Measurements from ENCODE around the gene DSCAML1.

DSCAML1 gene

DNA sequence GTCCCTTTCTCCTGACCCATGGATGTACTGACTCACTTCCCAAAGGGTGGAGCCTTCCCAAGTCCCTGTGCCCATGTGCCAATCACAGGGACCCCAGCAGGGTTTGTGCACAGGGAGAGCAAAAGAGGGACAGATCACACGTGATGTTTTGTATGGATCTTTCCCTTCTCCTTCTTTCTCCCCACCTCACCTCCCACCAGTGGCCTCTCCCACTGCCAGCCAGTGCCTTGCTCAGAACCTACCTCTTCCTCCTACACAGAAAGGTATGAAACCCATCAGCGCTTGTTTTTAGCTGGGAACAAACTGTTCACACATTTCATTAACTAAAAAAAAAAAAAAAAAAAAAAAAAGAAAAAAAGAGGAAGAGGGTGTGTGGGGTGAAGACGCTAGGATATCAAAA, 112.9 kb downstream of the DSCAML1 start:
- DNase-seq (ENCODE audit: extremely low read depth, low read depth), result no peak
- TF ChIP-seq, protein P1, sequence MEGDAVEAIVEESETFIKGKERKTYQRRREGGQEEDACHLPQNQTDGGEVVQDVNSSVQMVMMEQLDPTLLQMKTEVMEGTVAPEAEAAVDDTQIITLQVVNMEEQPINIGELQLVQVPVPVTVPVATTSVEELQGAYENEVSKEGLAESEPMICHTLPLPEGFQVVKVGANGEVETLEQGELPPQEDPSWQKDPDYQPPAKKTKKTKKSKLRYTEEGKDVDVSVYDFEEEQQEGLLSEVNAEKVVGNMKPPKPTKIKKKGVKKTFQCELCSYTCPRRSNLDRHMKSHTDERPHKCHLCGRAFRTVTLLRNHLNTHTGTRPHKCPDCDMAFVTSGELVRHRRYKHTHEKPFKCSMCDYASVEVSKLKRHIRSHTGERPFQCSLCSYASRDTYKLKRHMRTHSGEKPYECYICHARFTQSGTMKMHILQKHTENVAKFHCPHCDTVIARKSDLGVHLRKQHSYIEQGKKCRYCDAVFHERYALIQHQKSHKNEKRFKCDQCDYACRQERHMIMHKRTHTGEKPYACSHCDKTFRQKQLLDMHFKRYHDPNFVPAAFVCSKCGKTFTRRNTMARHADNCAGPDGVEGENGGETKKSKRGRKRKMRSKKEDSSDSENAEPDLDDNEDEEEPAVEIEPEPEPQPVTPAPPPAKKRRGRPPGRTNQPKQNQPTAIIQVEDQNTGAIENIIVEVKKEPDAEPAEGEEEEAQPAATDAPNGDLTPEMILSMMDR (IDR thresholded peaks at IDR 0.05; ENCODE audit: low read depth, low read length, missing control alignments), result no peak
- no peak overlapping the region for H3K4me3 ChIP-seq (replicated peaks; ENCODE audit: low read depth, low read length)

DNA sequence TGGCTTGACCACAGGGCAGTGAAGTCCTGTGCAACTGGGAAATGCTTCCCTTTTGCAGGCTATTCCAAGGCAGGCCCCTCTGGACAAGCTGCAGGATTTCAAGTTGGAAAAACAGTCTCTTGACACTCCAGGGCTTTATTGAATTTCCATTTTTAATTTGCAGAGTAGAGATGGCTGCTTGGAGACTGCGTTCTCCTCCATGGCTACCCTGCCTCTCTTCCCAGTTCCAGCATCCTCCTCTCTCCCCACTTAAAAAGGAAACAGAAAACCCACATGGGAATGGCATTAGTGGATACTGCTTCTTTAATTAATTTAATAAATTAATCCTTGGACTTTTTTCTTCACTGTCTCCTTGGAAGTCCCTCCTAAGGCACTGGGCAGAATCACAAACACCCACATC, 115.6 kb downstream of the DSCAML1 start:
- TF ChIP-seq, protein P1 (IDR thresholded peaks at IDR 0.05; ENCODE audit: low read depth, low read length, missing control alignments), result no peak
- no peak for DNase-seq (ENCODE audit: extremely low read depth, low read depth)
- H3K4me3 ChIP-seq (replicated peaks; ENCODE audit: low read depth, low read length), result no peak overlapping the region

DNA sequence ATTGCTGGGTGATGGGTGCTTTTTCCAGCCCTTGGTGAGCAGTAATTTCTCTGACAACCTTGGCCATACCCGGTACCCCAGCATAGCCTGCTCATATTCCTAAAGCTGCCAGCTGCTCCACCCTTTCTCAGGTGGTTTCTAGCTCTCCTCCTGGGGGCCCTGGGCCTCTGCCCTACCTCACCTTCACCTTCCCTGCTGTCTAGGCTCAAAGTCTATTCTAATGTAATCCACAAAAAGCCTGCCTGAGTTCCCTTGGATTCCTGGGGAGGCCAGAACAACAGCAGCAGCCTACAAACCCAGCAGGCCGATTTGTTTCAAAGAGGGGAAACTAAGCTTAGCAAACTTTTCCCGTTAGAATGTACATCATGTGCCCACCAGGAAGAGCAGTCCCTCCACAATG, 117.6 kb downstream of the DSCAML1 start:
- H3K4me3 ChIP-seq (replicated peaks; ENCODE audit: low read depth, low read length), result no peak overlapping the region
- DNase-seq (ENCODE audit: extremely low read depth, low read depth), result no peak
- TF ChIP-seq, protein P1 (IDR thresholded peaks at IDR 0.05; ENCODE audit: low read depth, low read length, missing control alignments), result no peak

DNA sequence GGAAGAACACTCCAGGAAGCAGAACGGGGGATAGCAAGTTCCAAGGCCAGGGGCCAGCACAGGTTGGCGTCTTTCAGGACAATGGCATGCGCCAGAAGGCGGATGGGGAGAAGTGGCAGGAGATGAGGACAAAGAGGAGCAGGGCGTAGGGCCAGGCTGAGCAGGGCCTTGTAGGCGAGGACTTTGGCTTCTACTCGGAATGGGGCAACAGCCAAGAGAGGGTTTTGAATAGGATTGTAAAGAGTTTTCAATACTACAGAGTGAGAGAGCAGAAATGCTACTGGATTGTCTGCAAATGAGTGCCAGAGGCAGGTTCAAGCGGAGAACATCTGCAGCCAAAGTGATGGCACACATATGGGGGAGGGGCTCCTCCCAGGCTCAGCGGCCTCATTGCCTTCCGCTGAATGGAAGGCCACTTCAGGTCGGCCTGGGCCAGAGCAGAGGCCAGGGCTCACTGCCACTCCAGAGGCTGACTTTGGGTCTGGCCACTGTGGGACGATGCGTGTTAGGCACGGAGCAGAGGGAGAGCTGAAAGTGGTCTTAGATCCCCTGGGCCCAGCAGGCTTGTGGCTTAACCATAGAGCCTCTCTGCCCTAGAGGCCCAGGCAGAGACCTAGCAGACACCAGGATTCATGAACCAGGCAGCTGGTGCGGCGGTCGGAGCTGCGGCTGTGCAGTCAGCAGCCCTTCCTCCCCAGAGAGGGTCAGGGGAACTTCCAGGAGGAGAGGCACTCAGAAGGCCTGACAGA, 118.2 kb downstream of the DSCAML1 start:
- no peak overlapping the region for H3K4me3 ChIP-seq (replicated peaks; ENCODE audit: low read depth, low read length)
- no peak for DNase-seq (ENCODE audit: extremely low read depth, low read depth)
- TF ChIP-seq, protein P1 (IDR thresholded peaks at IDR 0.05; ENCODE audit: low read depth, low read length, missing control alignments), result no peak

DNA sequence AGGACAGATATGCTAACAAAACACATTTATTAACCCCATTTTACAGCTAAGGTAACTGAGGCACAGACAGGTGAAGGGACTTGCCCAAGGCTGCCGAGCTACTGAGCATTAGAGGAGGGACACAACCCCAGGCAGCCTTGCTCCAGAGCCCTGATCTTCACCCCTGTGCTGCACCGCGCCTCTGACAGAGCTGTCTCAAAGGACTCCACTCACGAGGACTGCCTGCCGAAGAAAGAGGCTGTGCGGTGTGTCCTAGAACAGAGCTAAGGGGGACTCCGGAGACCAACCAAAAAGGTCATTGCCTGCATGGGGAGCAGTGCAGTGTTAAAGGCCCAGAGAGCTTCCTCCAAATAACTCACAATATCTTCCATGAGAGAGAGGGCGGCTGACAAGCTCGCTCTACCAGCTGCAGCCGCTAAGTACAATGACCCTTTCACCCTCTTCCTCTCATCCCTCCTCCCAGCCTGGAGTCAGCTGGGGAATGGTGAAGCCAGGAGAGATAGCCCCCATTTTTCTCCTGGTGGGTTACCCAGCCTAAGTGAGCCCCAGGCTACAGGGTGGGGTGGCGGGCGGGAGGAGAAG, 119.2 kb downstream of the DSCAML1 start:
- TF ChIP-seq, protein P1 (IDR thresholded peaks at IDR 0.05; ENCODE audit: low read depth, low read length, missing control alignments), result no peak
- H3K4me3 ChIP-seq (replicated peaks; ENCODE audit: low read depth, low read length), result no peak overlapping the region
- DNase-seq (ENCODE audit: extremely low read depth, low read depth), result no peak

DNA sequence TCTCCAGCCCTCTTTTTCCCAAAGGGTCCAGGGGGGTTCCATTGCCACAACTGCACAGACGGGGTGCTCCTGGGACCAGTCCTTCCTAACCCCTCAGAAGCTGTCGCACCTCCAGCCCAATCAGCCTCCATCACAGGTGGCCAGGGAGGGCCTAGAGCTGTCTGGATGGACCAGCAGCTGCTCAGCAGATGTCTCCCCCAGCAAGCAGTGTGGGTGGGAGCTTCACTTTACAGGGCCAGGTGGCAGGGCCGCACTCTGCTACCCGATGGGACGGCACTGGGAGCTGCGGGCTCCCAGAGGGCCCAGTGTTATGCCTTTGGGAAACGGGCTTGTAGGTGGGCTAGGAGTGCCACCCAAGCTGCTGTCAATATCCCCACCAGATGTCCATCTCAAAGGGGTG, 120.5 kb downstream of the DSCAML1 start:
- no peak for DNase-seq (ENCODE audit: extremely low read depth, low read depth)
- no peak overlapping the region for H3K4me3 ChIP-seq (replicated peaks; ENCODE audit: low read depth, low read length)
- TF ChIP-seq, protein P1 (IDR thresholded peaks at IDR 0.05; ENCODE audit: low read depth, low read length, missing control alignments), result no peak
